ENCODE data around the gene SBDS.
"Not testable (repeated sequence)": the region's sequence is repeated elsewhere in the genome, so short reads cannot be mapped to it uniquely, and the experiment has no call there.

DNA sequence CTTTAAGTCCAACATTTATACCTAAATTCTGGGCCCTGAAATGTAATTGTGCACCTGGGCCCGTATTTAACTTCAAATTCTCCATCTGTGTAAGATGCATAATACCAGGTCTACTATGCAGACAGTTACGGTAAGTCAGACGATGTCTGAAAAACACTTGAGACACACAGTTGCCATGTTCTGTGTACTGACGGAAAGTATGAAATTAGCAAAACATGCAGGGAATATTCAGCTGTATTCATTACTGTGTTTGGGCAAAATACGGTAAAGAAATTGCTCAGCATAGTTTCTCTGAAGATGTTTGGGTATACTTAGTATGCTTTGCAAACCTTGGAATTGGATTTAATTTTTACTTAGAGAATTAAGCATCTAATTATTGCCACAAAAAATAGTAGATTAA is 17.1 kb downstream of the SBDS start:
- TF ChIP-seq, protein P1, sequence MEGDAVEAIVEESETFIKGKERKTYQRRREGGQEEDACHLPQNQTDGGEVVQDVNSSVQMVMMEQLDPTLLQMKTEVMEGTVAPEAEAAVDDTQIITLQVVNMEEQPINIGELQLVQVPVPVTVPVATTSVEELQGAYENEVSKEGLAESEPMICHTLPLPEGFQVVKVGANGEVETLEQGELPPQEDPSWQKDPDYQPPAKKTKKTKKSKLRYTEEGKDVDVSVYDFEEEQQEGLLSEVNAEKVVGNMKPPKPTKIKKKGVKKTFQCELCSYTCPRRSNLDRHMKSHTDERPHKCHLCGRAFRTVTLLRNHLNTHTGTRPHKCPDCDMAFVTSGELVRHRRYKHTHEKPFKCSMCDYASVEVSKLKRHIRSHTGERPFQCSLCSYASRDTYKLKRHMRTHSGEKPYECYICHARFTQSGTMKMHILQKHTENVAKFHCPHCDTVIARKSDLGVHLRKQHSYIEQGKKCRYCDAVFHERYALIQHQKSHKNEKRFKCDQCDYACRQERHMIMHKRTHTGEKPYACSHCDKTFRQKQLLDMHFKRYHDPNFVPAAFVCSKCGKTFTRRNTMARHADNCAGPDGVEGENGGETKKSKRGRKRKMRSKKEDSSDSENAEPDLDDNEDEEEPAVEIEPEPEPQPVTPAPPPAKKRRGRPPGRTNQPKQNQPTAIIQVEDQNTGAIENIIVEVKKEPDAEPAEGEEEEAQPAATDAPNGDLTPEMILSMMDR (IDR thresholded peaks at IDR 0.05): not testable (repeated sequence)
- not testable (repeated sequence) for TF ChIP-seq EZH2 (IDR thresholded peaks at IDR 0.05; ENCODE audit: borderline replicate concordance, insufficient read depth, low read depth, low read length, poor library complexity, severe bottlenecking)
